ENCODE results near the gene RAB31. TPM values are rescaled to one million over a fixed set of nuclear protein-coding genes. Genes with fewer than 3 reads are reported as not detected.

Gene RAB31
- total RNA-seq, 1 experiment from 2014 or later = 32.9 TPM

DNA sequence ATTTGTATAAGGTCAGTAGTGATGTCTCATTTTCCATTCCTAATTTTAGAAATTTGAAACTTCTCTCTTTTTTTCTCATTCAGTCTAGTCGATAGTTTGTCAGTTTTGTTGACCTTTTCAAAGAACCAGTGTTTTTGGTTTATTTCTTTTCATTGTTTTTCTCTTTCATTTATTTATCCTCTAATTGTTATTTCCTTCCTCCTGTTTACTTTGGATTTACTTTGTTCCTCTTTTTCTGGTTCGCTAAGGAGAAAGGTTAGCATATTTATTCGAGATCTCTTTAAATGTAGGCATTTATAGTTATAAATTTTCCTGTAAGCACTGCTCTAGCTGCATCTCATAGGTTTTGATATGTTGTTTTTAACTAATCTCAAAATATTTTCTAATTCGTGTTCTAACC, 112.6 kb downstream of the RAB31 start (continued):
- TF ChIP-seq ATF6 (CRISPR knock-in tag; IDR thresholded peaks at IDR 0.05) = no peak
- no peak for TF ChIP-seq STAT6 (CRISPR knock-in tag; conservative IDR thresholded peaks at IDR 0.05; ENCODE audit: low read depth)
- no peak for TF ChIP-seq OVOL2 (CRISPR knock-in tag; IDR thresholded peaks at IDR 0.05; ENCODE audit: borderline replicate concordance)
- TF ChIP-seq SOX15 (CRISPR knock-in tag; IDR thresholded peaks at IDR 0.05) = no peak
- TF ChIP-seq, protein P1, sequence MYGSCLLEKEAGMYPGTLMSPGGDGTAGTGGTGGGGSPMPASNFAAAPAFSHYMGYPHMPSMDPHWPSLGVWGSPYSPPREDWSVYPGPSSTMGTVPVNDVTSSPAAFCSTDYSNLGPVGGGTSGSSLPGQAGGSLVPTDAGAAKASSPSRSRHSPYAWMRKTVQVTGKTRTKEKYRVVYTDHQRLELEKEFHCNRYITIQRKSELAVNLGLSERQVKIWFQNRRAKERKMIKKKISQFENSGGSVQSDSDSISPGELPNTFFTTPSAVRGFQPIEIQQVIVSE (CRISPR knock-in tag; IDR thresholded peaks at IDR 0.05; ENCODE audit: borderline replicate concordance) = no peak
- no peak for TF ChIP-seq SP1 (CRISPR knock-in tag; conservative IDR thresholded peaks at IDR 0.05)
- TF ChIP-seq ZNF232 (CRISPR knock-in tag; IDR thresholded peaks at IDR 0.05) = no peak
- TF ChIP-seq, protein P2, sequence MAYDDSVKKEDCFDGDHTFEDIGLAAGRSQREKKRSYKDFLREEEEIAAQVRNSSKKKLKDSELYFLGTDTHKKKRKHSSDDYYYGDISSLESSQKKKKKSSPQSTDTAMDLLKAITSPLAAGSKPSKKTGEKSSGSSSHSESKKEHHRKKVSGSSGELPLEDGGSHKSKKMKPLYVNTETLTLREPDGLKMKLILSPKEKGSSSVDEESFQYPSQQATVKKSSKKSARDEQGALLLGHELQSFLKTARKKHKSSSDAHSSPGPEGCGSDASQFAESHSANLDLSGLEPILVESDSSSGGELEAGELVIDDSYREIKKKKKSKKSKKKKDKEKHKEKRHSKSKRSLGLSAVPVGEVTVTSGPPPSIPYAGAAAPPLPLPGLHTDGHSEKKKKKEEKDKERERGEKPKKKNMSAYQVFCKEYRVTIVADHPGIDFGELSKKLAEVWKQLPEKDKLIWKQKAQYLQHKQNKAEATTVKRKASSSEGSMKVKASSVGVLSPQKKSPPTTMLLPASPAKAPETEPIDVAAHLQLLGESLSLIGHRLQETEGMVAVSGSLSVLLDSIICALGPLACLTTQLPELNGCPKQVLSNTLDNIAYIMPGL (CRISPR knock-in tag; IDR thresholded peaks at IDR 0.05) = no peak
- TF ChIP-seq ZMAT4 (CRISPR knock-in tag; IDR thresholded peaks at IDR 0.05) = no peak
- no peak for TF ChIP-seq ZNF263 (CRISPR knock-in tag; IDR thresholded peaks at IDR 0.05; ENCODE audit: low read depth)
- TF ChIP-seq IRF1 (CRISPR knock-in tag; IDR thresholded peaks at IDR 0.05) = no peak

GRCh38 chr18:9822587-9823185, 114.6 kb downstream of the RAB31 start:
- no peaks in the 10 kb centered on the region for H3K27me3 Mint-ChIP-seq (ENCODE audit: low read depth)
- ATAC-seq (no peak), DNase-seq (ENCODE audit: low spot score) (no peak)
- H3K4me1 Mint-ChIP-seq = peaks cover 6% of the 10 kb centered on the region
- ChIA-PET CTCF (no interaction called here), POLR2A (no interaction called here)
- peaks cover 15% of the 10 kb centered on the region for H3K9me3 Mint-ChIP-seq
- no peak overlapping the region for H3K4me3 Mint-ChIP-seq
- peaks cover 14% of the 10 kb centered on the region for H3K36me3 Mint-ChIP-seq
- no peak overlapping the region for H3K27ac Mint-ChIP-seq
- TF ChIP-seq RELA (CRISPR knock-in tag; IDR thresholded peaks at IDR 0.05; ENCODE audit: borderline replicate concordance) (no peak), ZNF232 (CRISPR knock-in tag; IDR thresholded peaks at IDR 0.05) (no peak), NR2C2 (CRISPR knock-in tag; IDR thresholded peaks at IDR 0.05) (no peak), NFE2L1 (CRISPR knock-in tag; IDR thresholded peaks at IDR 0.05) (no peak), ZNF138 (CRISPR knock-in tag; conservative IDR thresholded peaks at IDR 0.05) (no peak), GRHL2 (CRISPR knock-in tag; IDR thresholded peaks at IDR 0.05; ENCODE audit: insufficient replicate concordance, severe bottlenecking) (no peak), NR3C1 (CRISPR knock-in tag; conservative IDR thresholded peaks at IDR 0.05; ENCODE audit: low read depth) (no peak), CTCF (IDR thresholded peaks at IDR 0.05) (no peak), SP1 (CRISPR knock-in tag; conservative IDR thresholded peaks at IDR 0.05) (no peak), ZNF416 (CRISPR knock-in tag; IDR thresholded peaks at IDR 0.05) (no peak), ZNF219 (CRISPR knock-in tag; IDR thresholded peaks at IDR 0.05; ENCODE audit: borderline replicate concordance) (no peak), CREM (CRISPR knock-in tag; IDR thresholded peaks at IDR 0.05) (no peak), SOX15 (CRISPR knock-in tag; IDR thresholded peaks at IDR 0.05) (no peak), MXD4 (CRISPR knock-in tag; IDR thresholded peaks at IDR 0.05; ENCODE audit: borderline replicate concordance) (no peak)
- TF ChIP-seq, protein P3, sequence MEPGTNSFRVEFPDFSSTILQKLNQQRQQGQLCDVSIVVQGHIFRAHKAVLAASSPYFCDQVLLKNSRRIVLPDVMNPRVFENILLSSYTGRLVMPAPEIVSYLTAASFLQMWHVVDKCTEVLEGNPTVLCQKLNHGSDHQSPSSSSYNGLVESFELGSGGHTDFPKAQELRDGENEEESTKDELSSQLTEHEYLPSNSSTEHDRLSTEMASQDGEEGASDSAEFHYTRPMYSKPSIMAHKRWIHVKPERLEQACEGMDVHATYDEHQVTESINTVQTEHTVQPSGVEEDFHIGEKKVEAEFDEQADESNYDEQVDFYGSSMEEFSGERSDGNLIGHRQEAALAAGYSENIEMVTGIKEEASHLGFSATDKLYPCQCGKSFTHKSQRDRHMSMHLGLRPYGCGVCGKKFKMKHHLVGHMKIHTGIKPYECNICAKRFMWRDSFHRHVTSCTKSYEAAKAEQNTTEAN (CRISPR knock-in tag; IDR thresholded peaks at IDR 0.05) = no peak

Measured in WTC11 (cell line).